Stimulated activated CD8-positive, alpha-beta memory T cell treated with anti-CD3 and anti-CD28 coated beads, Interleukin-12 subunit alpha, Interleukin-12 subunit beta, amount 100 ng/mL, for 4 hours (primary cell): ENCODE data around the gene CAMK1D.
"Not testable (repeated sequence)": the region's sequence is repeated elsewhere in the genome, so short reads cannot be mapped to it uniquely, and the experiment has no call there.

ENCODE experiments used
- DNase-seq: peaks from one replicate; pipeline ENCODE4 v3.0.0-alpha.2; 2020; ENCODE audit warnings: low read depth

CAMK1D gene

DNA sequence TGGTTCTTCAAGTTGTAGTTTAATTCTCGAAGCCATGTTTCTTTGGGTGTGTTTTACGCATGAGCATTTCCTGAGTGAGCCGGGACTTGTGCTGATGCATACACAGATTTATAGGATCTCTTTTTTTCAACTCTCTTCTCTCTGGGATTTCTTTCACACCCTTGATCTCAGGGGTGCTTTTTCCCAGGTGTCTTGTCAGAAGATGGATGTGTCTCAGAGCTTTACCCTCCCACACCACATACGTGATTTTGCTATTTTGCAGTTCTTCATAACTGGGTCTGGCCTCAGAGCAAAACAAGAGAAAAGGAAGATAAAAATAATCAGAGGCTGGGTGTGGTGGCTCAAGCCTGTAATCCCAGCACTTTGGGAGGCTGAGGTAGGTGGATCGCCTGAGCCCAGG, 177.0 kb downstream of the CAMK1D start:
- no peak for DNase-seq

DNA sequence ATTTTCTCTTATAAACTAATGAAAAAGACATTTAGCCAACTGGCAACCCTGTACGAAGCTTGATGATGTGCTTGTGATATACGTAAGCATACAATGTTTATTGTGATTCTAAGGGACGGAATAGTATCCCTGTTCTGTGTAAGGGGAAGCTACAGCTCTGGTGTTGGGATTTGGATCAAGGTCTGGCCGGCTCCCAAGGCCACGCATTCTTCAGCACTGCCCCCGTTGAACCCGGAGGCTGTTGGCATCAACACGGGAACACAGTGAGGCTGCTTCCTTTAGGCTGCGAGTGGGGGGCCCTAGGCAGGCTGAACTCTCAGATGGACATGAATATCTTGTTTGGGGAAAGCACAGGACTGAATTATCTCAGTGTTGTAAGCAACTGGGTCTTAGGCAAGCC, 180.6 kb downstream of the CAMK1D start:
- no peak for DNase-seq

DNA sequence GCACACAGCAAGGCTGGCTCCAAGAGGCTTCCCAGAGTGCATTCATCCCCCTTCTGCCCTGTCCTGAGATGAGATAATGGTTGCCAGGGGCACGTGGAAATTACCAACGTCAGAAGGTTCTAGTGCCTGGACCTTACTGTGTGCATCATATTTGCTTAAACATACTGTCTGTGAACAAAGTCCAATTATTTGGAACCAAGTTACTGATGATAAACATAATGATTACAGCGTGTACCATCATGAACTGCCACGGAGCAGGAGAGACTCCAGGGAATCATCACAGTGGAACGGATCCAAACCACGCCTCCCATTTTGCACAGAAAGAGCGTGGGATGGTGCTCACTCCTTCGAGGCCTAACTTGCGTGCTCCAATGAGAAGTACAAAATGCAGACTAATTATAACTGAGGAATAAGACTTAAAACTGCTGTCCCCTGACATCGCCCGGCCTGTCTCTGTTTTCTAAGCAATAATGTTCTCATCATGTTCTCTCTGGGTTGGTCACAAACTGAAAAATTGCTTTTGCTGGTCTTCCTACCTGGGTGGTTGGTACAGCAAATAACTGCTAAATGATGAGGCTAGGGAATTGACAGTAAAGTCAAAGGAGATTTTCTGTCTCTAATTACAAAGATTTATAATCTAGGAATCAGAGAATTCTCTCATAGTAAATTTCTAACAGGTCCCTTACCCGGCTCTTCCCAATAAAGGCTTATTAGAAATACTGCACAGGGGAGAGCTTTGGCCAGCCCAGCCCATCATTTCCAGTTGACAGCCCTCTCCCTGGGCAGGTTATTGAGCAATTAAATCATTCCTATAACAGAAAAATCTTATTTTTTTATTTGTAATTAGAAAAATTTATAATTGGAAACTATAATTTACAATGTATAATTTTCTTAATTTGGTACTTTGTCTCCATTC, 182.2 kb downstream of the CAMK1D start:
- no peak for DNase-seq

DNA sequence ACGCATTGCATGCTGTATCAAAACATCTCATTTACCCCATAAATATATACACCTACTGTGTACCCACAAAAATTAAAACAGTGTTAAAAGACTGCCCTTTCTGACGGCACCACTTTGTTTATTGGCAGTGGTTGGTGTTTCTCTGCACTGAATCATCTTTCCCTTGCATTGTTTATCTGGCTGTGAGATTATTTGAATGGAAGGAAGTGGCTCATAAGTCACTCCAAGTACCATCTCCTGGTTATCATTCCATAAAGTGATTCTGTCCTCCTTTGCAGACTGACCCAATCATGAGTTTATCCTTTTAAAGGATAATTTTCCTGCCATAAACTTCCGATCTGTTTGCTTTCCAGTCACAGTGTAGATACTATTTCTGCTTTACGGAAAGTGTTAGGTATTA, 183.8 kb downstream of the CAMK1D start:
- no peak for DNase-seq

DNA sequence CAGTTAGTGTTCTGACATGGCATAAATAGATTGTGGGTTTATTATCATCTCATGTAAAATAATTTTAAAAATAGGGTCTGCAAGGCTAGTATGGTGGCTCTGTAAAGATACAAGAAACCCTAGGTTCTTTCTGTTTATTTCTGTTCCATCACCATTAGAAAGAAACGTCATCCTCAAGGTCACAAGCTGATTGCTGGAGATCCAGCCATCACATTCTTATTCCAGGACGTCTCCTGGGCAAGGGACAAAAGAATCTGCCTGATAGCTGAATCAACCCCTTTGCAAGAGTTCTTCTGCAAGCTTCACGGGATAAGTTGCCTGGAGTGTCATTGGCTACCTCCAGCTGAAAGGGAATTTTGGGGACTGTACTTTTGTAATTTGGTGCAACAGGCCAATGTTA, 184.4 kb downstream of the CAMK1D start:
- DNase-seq: no peak

DNA sequence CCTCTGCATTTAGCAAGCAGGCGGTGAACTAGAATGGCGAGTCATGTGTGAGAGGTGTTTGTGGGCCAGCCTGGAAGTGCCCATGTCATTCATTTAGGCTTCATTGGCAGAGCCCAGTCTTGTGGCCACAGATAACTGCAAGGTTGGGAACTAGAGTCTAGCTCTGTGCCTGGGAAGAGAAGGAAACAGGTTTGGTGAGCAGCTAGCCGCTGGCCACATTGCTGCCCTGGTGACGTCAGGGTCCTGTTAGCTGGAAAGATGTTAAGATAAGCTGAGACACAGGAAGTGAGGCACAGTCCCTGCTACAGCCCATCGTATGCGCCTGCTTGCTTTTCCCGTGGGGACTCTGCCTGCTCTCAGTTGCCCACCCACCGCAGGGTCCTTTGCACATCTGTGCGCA, 185.5 kb downstream of the CAMK1D start:
- DNase-seq: no peak

DNA sequence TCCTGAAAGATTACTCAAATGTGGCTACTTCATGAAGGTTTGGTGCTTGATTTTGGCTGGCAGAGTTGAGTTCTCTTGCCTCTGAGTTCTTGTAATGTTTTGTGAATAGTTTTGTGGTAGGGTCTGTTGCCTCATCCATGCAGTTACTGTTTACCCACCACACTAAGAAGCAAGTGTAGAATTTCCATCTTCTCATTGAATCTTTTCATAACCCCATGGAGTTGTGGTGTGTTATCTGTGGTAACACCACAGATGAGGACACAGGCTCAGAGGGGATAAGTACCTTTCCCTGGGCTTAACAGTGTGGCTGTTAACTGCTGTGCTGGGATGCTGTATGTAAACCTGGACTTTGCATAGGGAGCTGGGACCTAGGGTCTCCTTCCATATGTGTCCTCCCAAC, 186.3 kb downstream of the CAMK1D start:
- no peak for DNase-seq

DNA sequence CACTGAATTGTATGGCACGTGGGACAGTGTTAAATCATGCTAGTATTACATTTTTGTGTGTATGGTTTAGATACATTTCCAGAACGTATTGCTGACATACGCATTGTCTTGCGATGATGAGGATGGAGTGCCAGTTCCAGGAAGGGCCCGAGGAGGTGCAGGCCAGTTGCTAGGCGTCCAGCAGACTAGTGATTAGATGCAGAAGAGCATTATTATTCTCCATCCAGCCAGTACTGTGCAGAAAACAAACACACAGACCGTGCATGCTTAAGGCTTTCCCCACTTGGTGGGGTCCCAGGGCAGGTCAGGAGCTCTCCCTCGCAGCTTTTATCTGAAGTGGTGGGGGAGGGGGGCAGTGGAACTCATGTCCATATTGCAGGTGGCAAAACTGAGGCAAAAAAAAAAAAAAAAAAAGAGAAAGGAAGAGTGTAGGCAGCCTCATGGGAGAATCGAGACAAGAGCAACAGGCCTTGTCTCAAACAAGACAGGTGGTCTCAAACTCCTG, 189.2 kb downstream of the CAMK1D start:
- DNase-seq: no peak

- DNase-seq: no peak
Observed at GRCh38 chr10:12539350-12540164, 190.2 kb downstream of the CAMK1D start.

- DNase-seq: no peak
Observed at GRCh38 chr10:12540341-12540781, 191.0 kb downstream of the CAMK1D start.

GRCh38 chr10:12541446-12542067, 192.2 kb downstream of the CAMK1D start:
- no peak for DNase-seq

- DNase-seq: no peak
Observed at GRCh38 chr10:12542133-12542670, 192.9 kb downstream of the CAMK1D start.

DNA sequence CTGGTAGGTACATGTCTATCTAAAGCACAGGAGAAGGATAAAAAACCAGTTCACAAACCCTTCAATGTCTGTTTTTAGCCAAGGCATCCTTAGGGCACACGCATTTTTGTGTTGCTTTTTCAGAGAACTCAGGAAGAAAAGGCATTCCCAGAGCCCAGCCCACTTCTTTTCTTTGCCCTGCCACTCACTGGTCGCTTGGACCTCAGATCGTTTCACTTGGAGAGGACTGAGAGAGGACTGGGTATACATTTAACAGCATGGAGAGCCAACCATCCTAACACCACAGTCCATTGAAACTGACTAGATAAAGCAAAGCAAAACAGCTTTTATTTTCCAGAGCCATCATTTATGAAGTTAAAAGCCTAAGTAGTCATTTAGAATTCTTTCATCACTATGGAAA, 194.2 kb downstream of the CAMK1D start:
- no peak for DNase-seq

- not testable (repeated sequence) for DNase-seq
Observed at GRCh38 chr10:12546160-12546802, 196.9 kb downstream of the CAMK1D start.

GRCh38 chr10:12547301-12547771, 198.0 kb downstream of the CAMK1D start:
- no peak for DNase-seq

DNA sequence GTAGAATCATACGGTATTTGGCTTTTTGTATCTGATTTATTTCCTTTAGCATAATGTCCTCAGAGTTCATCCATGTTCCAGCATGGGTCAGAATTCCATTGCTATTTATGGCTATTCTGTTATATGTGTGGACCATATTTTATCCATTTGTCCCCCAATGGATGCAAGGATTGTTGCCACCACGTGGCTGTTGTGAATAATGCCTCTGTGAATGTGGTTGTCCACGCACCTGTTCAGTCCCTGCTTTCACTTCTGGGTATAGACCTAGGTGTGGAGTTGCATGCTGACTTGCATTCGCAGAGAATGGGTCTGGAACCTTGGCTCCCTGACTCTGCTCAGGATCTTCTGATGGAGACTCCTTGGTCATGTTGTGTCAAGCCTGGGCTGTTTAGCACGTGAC, 199.9 kb downstream of the CAMK1D start:
- DNase-seq: no peak

DNA sequence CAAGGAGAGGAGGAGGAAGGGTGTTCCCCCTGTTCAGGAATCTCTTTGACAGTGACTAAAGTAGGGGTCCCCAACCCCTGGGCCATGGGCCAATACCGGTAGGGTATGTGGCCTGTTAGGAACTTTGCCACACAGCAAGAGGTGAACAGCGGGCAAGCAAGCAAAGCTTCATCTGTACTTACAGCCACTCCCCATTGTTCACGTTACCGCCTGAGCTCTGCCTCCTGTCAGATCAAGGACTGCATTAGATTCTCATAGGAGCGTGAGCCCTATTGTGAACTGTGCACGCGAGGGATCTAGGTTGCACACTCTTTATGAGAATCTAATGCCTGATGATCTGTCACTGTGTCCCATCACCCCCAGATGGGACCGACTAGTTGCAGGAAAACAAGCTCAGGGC, 201.6 kb downstream of the CAMK1D start:
- DNase-seq: no peak

DNA sequence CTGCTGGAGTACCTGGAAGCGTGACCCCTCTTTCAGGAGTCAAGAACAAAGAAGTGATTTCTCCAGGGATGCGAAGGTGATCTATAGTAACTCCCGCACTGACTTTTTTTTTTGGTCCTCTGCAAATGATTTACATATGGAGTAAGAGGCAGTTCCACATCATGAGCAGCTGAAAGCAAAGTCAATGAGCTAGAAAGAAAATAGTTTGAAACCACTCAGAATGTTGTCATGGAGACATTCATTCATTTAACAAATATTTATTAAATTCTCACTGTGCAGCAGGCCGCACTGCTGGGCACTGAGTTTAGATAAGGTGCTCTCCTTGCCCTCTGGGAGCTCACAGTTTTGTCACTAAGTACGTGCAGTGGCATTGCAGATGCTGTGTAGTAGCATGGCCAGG, 206.7 kb downstream of the CAMK1D start:
- DNase-seq: no peak

DNA sequence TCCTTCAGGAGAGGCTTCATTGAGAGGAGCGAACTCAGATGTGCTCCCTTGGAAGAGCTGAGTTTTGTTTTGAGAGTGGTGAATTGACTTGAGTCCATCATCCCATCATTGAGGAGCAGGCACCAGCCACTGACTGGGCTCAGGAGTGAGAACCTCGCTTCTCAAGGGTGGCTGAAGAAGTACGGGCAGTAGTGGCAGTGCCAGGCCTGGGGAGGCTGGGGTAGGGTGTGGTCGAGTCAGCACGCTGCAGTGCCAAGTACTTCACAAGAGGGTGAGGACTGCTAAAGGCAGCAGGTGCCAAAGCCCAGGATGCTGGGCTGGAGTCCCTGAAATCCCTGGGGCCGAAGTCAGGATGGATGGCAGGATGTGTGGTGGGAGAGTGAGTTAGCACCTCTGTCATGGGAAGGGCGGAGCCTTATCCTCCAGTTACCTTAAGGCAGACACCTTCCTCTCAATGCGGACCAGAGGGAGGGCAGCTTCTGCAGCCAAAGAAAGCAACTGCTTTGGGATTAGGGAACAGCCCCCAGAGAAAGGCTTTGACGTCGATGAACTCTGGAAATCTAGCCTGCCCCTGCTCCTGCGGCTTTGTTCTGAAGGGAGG, 210.3 kb downstream of the CAMK1D start:
- no peak for DNase-seq

GRCh38 chr10:12561307-12561706, 212.0 kb downstream of the CAMK1D start:
- no peak for DNase-seq

GRCh38 chr10:12561720-12562119, 212.4 kb downstream of the CAMK1D start:
- no peak for DNase-seq
